Colonic mucosa (tissue), 4 donors: ENCODE data around the gene CCNJL. TPM values are rescaled to one million over a fixed set of nuclear protein-coding genes. Genes with fewer than 3 reads are reported as not detected.

Source experiments
- DNase-seq: peaks from one replicate; pipeline ENCODE4 v3.0.0-alpha.2; 2020
- H3K27ac ChIP-seq: fragments of 200-600 bp; one replicate; pipeline ENCODE4 v1.8.0; 2021
- H3K27me3 ChIP-seq: fragments of 200-600 bp; one replicate; pipeline ENCODE4 v1.8.0; 2021
- H3K36me3 ChIP-seq: fragments of 200-600 bp; one replicate; pipeline ENCODE4 v1.8.0; 2021
- H3K4me1 ChIP-seq: fragments of 200-600 bp; one replicate; pipeline ENCODE4 v1.8.0; 2021; ENCODE audit warnings: mild to moderate bottlenecking
- H3K4me3 ChIP-seq: fragments of 200-600 bp; one replicate; pipeline ENCODE4 v1.8.0; 2021
- H3K9ac ChIP-seq, 2 donors: one replicate each; pipeline ENCODE4 v1.7.0; 2013; ENCODE audit warnings: control low read depth in 2 of 2, low read depth in 2 of 2, low read length in 2 of 2
- H3K9me3 ChIP-seq: fragments of 200-600 bp; one replicate; pipeline ENCODE4 v1.8.0; 2021
- intact Hi-C: fragments of 100-400 bp; cut with DNase I; formaldehyde crosslinking; loops from one replicate; pipeline ENCODE4 v1.14.1; 2022
- total RNA-seq, 2 donors: library from RNA; stranded (reverse); fragmentation: NEBNext Ultra II Directional in 1 of 2; extraction: Animal tissue kit (Norgen Biotek cat#: 25700) in 1 of 2; gene quantifications; one replicate each; pipeline ENCODE4 v1.2.1, GENCODE V29; 2021
- TF ChIP-seq, protein P1 (sequence below): fragments of 200-600 bp; IDR thresholded peaks from one replicate; pipeline ENCODE4 v1.8.0; 2022; ENCODE audit warnings: antibody characterized with exemption, mild to moderate bottlenecking
- donor health status: healthy.
- donor health status: DM: no; HTN: no; CAD: no.
- donor health status: DM: no; HTN: no; CAD: no.

CCNJL gene, protein sequence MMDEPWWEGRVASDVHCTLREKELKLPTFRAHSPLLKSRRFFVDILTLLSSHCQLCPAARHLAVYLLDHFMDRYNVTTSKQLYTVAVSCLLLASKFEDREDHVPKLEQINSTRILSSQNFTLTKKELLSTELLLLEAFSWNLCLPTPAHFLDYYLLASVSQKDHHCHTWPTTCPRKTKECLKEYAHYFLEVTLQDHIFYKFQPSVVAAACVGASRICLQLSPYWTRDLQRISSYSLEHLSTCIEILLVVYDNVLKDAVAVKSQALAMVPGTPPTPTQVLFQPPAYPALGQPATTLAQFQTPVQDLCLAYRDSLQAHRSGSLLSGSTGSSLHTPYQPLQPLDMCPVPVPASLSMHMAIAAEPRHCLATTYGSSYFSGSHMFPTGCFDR
- total RNA-seq = 10 to 100 TPM; 14.6 to 21.6 TPM

- Histone ChIP-seq H3K36me3 (no peaks in the 10 kb centered on the region), H3K9me3 (no peaks in the 10 kb centered on the region), H3K4me1 (no peaks in the 10 kb centered on the region), H3K27me3 (peaks cover 4% of the 10 kb centered on the region), H3K9ac (peak within 1 kb of the TSS; percentile 70 to 73), H3K27ac (peak within 1 kb of the TSS; percentile 65), H3K4me3 (peak within 1 kb of the TSS; percentile 74)
- intact Hi-C loops = no loop called here
- TF ChIP-seq, protein P1, sequence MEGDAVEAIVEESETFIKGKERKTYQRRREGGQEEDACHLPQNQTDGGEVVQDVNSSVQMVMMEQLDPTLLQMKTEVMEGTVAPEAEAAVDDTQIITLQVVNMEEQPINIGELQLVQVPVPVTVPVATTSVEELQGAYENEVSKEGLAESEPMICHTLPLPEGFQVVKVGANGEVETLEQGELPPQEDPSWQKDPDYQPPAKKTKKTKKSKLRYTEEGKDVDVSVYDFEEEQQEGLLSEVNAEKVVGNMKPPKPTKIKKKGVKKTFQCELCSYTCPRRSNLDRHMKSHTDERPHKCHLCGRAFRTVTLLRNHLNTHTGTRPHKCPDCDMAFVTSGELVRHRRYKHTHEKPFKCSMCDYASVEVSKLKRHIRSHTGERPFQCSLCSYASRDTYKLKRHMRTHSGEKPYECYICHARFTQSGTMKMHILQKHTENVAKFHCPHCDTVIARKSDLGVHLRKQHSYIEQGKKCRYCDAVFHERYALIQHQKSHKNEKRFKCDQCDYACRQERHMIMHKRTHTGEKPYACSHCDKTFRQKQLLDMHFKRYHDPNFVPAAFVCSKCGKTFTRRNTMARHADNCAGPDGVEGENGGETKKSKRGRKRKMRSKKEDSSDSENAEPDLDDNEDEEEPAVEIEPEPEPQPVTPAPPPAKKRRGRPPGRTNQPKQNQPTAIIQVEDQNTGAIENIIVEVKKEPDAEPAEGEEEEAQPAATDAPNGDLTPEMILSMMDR = no peak
- peak; percentile 52 for DNase-seq
These were observed at the start of gene CCNJL for GRCh38 chr5:160312134-160312959. CCNJL (minus strand) TSS chr5:160312564; CDS start chr5:160311923, 641 bp downstream.

DNA sequence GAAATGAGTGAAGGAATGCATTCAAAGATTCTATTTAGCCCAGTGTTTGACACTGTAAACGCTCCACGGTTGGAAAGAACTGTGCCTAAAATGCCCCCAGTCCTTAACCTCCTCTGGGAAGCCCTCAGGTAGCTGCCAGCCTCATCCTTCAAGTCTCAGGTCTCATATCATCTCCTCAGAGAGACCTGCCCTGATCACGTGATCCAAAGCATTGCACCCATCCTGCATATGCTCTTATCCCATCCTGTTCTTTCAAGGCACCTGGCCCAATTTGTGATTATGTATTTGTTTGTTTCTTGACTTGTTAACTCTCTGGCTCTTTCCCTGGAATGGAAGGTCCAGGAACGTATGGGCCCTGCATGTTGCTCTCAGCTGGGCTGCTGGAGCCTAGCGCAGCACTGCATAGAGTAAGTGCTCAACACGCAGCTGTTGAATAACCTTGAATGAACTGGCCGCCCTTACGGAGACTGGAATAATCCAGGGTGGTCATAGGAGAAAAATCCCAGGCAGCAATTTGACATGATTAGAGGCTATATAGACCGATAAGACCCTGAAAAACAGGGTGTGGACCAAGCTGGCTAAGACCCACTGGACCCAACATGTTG is 49.4 kb upstream of the CCNJL start:
- H3K27me3 ChIP-seq = no peaks in the 10 kb centered on the region
- H3K9ac ChIP-seq = no peak overlapping the region
- TF ChIP-seq, protein P1 = no peak
- no peak overlapping the region for H3K4me3 ChIP-seq
- no peak overlapping the region for H3K27ac ChIP-seq
- no peaks in the 10 kb centered on the region for H3K36me3 ChIP-seq
- H3K9me3 ChIP-seq = no peaks in the 10 kb centered on the region
- no peak for DNase-seq
- H3K4me1 ChIP-seq = no peaks in the 10 kb centered on the region
- intact Hi-C loops = no loop called here

GRCh38 chr5:160360310-160360709 is 47.9 kb upstream of the CCNJL start:
- no peaks in the 10 kb centered on the region for H3K27me3 ChIP-seq
- intact Hi-C loops = no loop called here
- no peak overlapping the region for H3K27ac ChIP-seq
- DNase-seq = no peak
- H3K36me3 ChIP-seq = no peaks in the 10 kb centered on the region
- H3K9ac ChIP-seq = no peak overlapping the region
- TF ChIP-seq, protein P1 = no peak
- no peaks in the 10 kb centered on the region for H3K9me3 ChIP-seq
- H3K4me1 ChIP-seq = no peaks in the 10 kb centered on the region
- no peak overlapping the region for H3K4me3 ChIP-seq

DNA sequence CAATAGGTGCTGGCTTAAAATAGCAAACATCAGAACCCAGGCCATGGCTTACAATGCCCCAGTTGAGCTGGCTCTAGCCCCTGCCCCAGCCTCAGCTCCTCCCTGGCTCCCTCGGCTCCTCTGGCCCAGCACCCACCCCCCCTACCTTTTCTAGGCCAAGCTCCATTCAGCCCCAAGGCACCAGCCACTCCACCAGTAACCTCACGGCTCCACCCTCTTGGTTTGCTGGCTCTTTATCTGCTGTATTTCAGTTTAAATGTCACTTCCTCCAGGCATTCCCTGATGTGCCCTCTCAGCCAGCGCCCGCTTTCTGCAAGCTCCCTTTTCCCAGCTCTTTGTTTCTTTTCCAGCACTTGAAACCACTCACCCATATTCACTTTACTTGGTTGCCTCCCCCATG is 47.5 kb upstream of the CCNJL start:
- no peak overlapping the region for H3K4me3 ChIP-seq
- intact Hi-C loops = no loop called here
- DNase-seq = peak; percentile 30

DNA sequence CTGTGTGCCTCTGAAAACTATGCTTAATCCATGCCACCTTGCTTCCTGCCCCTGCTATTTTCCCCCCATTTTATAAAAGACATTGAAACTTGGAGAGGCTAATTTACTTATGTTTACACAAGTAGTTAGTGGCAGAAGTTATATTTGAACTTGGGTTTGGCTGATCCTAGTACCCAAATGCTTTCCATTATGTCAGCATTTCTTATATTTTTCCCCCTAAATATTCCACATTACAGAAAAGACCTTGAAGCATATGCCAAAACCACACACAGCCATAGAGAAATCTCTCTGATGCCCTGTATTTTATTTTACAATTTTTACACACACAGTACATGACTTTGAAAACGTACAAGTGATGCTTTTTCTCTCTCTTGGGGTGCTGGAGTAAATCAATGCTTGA is 46.9 kb upstream of the CCNJL start:
- TF ChIP-seq, protein P1 = no peak
- intact Hi-C loops = no loop called here
- no peak overlapping the region for H3K27ac ChIP-seq

More for the DNA sequence above, 47.5 kb upstream of the CCNJL start:
- Histone ChIP-seq H3K36me3 (no peaks in the 10 kb centered on the region), H3K9me3 (no peaks in the 10 kb centered on the region), H3K27ac (no peak overlapping the region), H3K9ac (no peak overlapping the region), H3K4me1 (no peaks in the 10 kb centered on the region), H3K27me3 (no peaks in the 10 kb centered on the region)
- TF ChIP-seq, protein P1 = no peak

More for the DNA sequence above, 46.9 kb upstream of the CCNJL start:
- no peak for DNase-seq
- H3K27me3 ChIP-seq = no peaks in the 10 kb centered on the region
- H3K9me3 ChIP-seq = no peaks in the 10 kb centered on the region
- H3K36me3 ChIP-seq = no peaks in the 10 kb centered on the region
- no peak overlapping the region for H3K9ac ChIP-seq
- H3K4me1 ChIP-seq = no peaks in the 10 kb centered on the region
- no peak overlapping the region for H3K4me3 ChIP-seq
